ENCODE data around the gene AKAP6. TPM values are rescaled to one million over a fixed set of nuclear protein-coding genes. Genes with fewer than 3 reads are reported as not detected.

Gene AKAP6
- total RNA-seq, 1 experiment from 2014 or later = 1.1 TPM

- H3K27ac Mint-ChIP-seq = no peak overlapping the region
- H3K4me3 Mint-ChIP-seq = no peak overlapping the region
Observed at GRCh38 chr14:32635061-32635719, 306.1 kb downstream of the AKAP6 start.

More at GRCh38 chr14:32635061-32635719, 306.1 kb downstream of the AKAP6 start:
- Mint-ChIP-seq H3K36me3 (ENCODE audit: insufficient read depth in 1 of 3, low read depth in 3 of 3) (no peaks in the 10 kb centered on the region), H3K27me3 (ENCODE audit: low read depth) (no peaks in the 10 kb centered on the region), H3K9me3 (no peaks in the 10 kb centered on the region), H3K4me1 (peaks cover 6 to 10% of the 10 kb centered on the region in 2 experiments; a peak in 3 of 4 replicates)
- H2BK12ac ChIP-seq (ENCODE audit: insufficient read length, low read depth, low read length) = no peak overlapping the region
- H3K4ac ChIP-seq (ENCODE audit: low read depth, low read length) = no peak overlapping the region
- H2BK15ac ChIP-seq (ENCODE audit: low read depth, low read length) = no peak overlapping the region
- no peaks in the 10 kb centered on the region for H4K20me1 ChIP-seq (ENCODE audit: control insufficient read depth, insufficient read depth, insufficient read length)
- H3K4me2 ChIP-seq (ENCODE audit: insufficient read depth, insufficient read length, low read length) = no peak overlapping the region
- H3K79me1 ChIP-seq (ENCODE audit: insufficient read depth, low read depth, low read length, poor library complexity, severe bottlenecking) = no peaks in the 10 kb centered on the region
- H2BK20ac ChIP-seq (ENCODE audit: low read depth, low read length, poor library complexity, severe bottlenecking) = no peak overlapping the region
- H3K14ac ChIP-seq (ENCODE audit: insufficient read depth, low read length) = no peak overlapping the region
- H3T11ph ChIP-seq (ENCODE audit: low read length) = no peak overlapping the region
- no peak for DNase-seq
- H3K79me2 ChIP-seq (ENCODE audit: insufficient read depth, low read length) = no peaks in the 10 kb centered on the region
- H3K27me3 ChIP-seq (ENCODE audit: insufficient read depth, low read length) = no peaks in the 10 kb centered on the region
- H4K5ac ChIP-seq (ENCODE audit: insufficient read length, low read depth, low read length) = no peak overlapping the region
- no peaks in the 10 kb centered on the region for H3K23me2 ChIP-seq (ENCODE audit: insufficient read length, low read depth, low read length, poor library complexity, severe bottlenecking)
- no peak overlapping the region for H3K23ac ChIP-seq (ENCODE audit: insufficient read length, low read depth, low read length)
- H3K27ac ChIP-seq (ENCODE audit: insufficient read length, low read depth, low read length) = no peak overlapping the region
- H3K56ac ChIP-seq (ENCODE audit: insufficient read length, low read depth, low read length) = no peak overlapping the region
- no peaks in the 10 kb centered on the region for H3K9me3 ChIP-seq (ENCODE audit: control insufficient read depth, low read depth, low read length)
- WGBS (ENCODE audit: extremely low coverage, insufficient read length, low lambda C conversion rate) = no CpG with 5 or more reads among the region's 2 CpGs
- TF ChIP-seq, protein P1, sequence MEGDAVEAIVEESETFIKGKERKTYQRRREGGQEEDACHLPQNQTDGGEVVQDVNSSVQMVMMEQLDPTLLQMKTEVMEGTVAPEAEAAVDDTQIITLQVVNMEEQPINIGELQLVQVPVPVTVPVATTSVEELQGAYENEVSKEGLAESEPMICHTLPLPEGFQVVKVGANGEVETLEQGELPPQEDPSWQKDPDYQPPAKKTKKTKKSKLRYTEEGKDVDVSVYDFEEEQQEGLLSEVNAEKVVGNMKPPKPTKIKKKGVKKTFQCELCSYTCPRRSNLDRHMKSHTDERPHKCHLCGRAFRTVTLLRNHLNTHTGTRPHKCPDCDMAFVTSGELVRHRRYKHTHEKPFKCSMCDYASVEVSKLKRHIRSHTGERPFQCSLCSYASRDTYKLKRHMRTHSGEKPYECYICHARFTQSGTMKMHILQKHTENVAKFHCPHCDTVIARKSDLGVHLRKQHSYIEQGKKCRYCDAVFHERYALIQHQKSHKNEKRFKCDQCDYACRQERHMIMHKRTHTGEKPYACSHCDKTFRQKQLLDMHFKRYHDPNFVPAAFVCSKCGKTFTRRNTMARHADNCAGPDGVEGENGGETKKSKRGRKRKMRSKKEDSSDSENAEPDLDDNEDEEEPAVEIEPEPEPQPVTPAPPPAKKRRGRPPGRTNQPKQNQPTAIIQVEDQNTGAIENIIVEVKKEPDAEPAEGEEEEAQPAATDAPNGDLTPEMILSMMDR (conservative IDR thresholded peaks at IDR 0.05) = no peak
- H4K8ac ChIP-seq (replicated peaks; ENCODE audit: insufficient read length, low read depth, low read length) = no peak overlapping the region
- no peak overlapping the region for H3K18ac ChIP-seq (ENCODE audit: insufficient read length, low read depth, low read length)
- no peak overlapping the region for H2BK120ac ChIP-seq (ENCODE audit: low read depth, low read length, poor library complexity, severe bottlenecking)
- H2AFZ ChIP-seq (ENCODE audit: low read length) = no peak overlapping the region
- H3K4me1 ChIP-seq (ENCODE audit: insufficient read depth, low read length) = no peaks in the 10 kb centered on the region
- H4K91ac ChIP-seq (ENCODE audit: insufficient read length, low read depth, low read length) = no peak overlapping the region
- H2BK5ac ChIP-seq (ENCODE audit: insufficient read length, low read length) = no peak overlapping the region
- H3K9ac ChIP-seq (ENCODE audit: extremely low read depth, insufficient read length, low read length) = no peak overlapping the region
- no peak overlapping the region for H2AK5ac ChIP-seq (ENCODE audit: insufficient read length, low read length)

Measured in H9 (cell line).